ENCODE results near the gene LYL1.

The LYL1 gene

DNA sequence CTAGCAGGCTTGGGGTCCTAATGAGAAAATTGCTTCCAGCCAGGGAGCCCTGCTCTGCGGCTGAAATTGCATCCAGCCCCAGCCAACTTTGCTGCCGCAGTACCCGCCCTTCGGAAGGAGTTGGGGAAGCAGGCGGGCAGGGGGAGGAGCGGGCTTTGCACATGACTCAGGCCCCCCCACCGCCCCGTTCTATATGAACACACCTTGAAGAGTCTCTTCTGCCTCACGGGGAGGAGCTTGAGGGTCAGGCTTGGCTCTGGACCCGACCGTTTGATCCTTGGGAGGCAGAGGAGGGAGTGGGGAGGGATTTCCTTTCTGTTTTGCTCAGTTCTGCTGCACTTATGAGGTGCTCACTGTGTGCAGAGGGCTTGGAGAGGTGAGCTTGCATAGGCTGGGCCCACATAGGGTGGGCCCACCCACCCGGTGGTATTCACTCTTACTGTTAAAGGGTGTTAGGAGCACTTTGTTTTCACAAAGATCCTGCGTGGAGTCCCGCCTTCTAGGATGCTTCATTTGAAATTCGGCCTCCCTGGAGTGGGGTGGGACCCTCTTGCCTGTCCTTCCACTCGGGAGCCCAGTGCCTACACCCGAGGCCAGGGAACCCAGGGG lies 46.5 kb downstream of the LYL1 start:
- no peak for DNase-seq (ENCODE audit: low read depth)

DNA sequence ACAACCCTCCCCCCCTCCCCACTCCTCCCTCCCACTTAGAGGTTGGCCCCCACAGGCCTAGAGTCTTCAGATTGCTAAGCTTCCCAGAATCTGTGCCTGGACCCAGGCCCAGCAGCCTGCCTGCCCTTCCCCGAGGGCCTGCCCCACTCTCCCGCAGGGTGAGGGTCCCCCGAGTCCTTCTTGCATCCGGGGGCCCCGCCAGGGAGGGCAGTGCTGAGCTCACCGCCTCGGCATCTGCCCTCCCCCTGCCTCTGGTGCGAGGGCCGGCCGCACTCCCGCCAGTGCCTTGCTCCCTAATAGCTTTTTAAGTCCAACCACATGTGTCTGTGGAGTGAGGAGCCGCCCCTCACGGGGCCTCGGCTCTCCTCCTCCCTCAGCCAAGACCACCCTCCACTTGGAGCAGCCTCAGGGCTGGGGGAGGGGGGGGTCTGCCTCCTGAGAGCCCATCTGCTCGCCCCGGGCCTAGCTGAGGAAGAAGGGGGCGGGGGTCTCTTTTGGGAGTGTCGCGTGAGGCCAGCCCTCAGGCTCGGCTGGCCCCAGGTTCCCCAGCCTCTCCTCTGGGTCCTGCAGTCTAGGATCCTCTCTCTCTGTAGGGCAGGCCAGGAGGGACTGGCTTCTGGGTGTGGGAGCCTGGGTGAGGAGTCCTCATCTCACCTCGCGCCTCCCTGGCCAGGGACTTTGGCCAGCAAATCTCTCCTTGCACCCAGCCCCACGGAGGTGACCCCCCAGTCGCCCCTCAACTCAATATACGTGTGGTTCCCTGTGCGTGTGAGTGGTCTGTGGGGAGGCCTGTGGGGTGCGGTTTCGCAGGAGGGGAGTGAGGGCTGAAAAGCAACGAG lies 47.2 kb downstream of the LYL1 start:
- no peak for DNase-seq (ENCODE audit: low read depth)

DNA sequence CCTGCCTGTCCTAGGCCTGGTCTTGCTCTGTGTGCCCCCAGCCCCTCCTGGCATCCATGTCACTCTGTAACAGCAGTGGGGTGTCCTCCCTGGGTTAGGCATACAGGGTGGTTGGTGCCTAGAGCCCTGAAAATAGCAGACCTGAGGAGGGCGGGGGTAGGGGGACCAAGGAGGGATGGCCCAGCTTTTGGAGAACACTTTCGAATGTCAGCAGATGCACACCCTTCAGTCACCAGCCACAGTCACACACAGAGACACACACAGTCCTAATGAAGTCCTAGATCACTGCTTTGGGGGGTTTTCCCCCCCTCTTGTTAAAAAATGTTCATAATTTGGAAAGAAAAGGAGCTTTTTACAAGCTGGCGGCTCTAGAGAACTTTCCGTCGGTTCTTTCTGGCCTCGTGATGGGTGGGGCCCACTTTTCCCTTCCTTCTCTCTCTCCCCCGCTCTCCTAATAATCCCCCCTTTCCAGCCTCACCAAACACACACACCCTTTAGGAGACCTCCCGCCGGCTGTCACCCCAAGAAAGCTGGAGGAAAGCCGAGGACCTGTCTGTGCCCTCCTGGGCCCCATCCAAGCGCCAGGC lies 47.9 kb downstream of the LYL1 start:
- DNase-seq (ENCODE audit: low read depth) = no peak

DNA sequence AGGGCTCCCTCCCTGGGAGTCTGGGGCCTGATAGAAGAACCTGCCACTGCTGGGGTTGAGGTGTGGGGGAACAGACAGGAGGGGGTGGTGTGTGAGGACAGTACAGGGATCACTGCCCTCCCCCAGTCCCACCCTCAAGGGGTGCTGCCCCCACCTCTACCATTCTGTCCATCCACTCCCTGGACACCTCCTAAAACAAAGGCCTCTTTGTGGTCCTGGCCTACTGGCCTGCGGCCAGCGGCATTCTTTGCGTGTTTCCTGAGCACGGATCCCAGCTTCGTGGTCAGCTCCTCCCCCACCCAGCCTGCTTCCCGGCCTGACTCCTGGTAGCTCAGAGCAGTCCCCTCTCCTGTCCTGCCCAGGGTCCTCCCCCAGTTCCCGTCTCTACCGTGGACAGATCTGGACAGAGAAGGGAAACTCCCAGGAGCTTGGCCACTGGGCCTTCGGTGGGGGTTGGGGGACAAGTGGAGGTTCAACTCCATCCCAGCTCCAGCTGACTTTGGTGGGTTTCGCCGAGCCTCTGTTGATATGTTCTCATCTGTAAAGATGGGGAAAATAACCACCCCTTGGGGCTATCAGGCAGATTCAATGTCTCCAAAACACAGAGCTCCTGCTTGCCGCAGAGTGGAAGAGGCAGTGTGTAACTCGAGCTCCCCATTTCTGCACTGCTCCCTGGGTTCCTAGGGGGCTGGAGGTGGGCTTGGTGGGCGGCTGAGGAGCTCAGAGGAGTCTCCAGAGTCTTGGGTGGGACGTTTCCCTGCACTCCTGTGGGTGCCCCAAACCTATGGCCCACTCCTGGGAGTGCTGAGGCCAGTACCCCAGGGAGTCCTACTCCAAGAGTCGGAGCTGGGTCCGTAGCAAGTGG lies 48.7 kb downstream of the LYL1 start:
- no peak for DNase-seq (ENCODE audit: low read depth)

DNA sequence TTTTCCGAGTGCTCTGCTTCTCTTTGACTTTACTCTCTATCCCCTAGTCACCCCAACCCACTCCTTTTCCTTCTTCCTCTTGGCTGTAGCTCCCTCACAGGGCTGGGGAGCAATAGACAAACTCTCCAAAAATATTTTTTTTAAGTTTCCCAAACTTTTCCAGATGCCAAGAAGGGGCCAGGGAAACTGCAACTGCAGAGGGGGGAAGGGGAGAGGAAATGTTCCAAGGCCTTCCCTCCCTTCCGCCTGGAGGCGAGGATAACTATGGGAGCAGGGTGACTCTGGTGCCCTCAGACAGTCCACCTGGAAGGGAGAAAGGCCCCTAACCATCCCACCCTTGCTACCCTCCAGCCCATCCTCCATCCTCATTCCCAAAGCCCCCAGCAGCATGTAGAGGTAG lies 49.4 kb downstream of the LYL1 start:
- no peak for DNase-seq (ENCODE audit: low read depth)

DNA sequence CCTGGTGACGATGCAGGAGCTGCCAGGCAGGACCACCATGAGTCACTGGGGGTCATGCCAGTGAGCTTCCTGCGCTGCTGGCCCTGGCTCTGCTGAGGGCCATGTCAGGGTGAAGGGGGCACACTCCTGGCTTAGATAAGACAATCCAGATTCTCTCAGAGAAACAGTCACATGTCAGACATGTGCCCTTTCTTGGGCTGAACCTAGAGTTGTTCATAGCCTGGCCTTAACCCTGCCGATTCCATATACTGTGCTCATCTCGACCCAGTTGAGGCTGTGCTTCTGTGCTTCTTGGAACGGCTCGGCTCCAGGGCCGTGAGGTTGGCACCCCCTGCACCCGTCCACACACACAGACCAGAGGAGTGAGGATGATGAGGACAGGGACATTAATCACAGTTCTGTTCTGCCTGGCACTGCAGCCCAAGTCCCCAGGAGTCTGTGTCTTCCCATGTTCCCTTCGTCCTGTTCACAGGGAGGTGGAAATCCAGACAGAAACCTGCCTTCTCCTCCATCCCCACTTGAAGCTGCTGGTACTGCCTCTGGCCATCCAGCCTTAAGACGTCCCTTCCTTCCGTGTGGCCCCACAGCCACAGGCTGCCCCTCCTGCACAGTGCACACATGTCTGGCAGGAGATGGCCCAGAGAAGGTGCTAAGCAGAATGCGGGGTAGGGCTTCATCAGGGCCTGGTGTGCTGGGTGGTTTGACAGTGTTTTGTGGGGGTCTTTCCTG lies 50.0 kb downstream of the LYL1 start:
- DNase-seq (ENCODE audit: low read depth) = no peak

DNA sequence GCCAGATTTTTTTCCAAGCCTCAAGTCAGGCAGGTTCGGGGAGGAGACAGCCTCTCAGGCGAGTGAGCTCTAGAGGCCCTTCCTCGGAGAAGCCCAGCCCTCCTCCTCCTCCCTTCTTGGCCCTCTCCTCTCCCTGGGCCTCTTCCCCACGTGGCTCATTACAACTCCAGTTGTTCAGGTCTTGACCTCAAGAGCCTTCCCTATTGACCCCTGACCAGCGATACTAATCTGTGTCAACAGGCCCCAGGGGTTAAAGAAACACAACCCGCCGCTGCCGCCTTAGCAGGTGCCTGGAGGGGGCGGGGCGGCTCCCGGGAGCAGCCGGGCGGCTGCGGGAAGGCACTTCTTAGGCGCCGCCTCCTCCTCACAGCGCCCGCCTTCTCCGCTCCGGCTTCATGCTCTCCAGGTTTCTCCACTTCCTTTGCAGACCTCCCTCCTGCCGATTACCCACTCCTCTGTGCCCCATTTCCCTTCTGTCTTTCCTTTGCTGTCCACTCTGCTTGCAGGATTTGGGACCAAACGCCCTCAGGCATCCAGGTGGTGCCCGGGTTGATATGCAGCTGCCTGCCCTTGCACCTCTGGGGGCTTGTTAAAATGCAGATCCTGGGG lies 51.0 kb downstream of the LYL1 start:
- no peak for DNase-seq (ENCODE audit: low read depth)

DNA sequence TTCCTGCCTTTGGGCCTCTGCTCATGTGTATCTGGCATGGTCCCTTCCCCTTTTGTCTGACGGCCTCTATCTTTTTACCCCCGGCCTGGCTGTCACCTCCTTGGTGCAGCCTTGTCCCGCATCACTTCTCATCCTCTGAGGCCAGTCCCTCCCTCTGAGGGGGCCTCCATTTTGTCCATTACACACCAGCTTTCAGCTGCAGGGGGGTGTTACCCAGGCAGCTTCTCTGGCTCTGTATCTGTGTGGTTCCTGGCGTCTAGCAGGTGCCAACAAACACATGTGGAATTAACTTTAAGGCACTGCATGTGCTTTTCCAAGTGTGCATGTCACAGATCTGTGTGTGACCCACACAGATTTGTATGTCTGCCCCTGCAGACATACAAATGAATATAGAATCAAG lies 52.4 kb downstream of the LYL1 start:
- DNase-seq (ENCODE audit: low read depth) = no peak
